ENCODE results near the gene C2CD4C.

GRCh38 chr19:391207-391557 lies 17.8 kb downstream of the C2CD4C start:
- TF ChIP-seq CTCF (IDR thresholded peaks at IDR 0.05; ENCODE audit: poor library complexity, severe bottlenecking) = no peak
- TF ChIP-seq EZH2 (IDR thresholded peaks at IDR 0.05; ENCODE audit: borderline replicate concordance, insufficient read depth, low read length, poor library complexity, severe bottlenecking) = no peak

Measured in neural cell (in vitro differentiated cells).